CD4-positive, alpha-beta T cell treated with Interleukin-12 subunit alpha and Interleukin-12 subunit beta, for 1 hour (primary cell): ENCODE measurements around the gene KCNIP1.

Source experiments
- DNase-seq: peaks from one replicate; pipeline ENCODE4 v3.0.0-alpha.2; 2020

The KCNIP1 gene

GRCh38 chr5:170509348-170509660 is 5.5 kb downstream of the KCNIP1 start:
- DNase-seq, result no peak

DNA sequence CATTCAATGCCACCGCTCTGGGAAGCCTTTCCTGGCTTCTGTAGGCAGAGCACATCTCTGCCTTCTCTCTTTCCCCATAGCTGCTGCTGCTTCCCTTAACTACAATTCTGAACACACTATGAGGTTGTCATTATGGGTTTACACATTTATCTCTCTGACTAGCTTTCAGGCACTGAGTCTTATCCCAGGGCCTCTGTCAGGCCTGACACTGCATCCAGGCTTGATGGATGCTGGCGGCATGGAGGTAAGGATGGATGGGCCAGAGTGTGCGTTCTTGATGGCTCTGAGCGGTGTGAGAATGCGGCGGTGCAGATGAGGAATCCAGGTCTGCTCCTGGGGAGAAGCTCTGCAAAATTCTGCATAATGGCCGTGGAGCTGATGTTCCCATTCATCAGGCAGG is 6.3 kb downstream of the KCNIP1 start:
- DNase-seq, result no peak

DNA sequence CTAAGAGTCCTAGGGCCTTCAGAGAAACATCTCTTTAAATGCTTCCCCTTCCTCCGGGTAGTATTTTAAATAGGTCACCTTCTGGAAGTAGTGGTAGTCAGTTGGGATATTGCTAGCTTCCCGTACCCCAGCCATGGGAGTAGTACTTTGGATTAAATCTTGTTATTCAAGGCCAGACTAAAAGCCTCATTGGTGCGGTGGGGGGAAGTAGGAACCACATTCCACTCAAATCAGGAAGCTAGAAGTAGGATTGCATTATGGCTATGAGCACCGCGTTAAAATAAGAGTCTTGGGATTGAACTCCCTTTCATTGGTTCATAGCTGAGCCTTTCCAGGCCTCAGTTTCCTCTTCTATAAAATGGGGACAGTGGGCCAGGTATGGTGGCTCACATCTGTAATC is 6.7 kb downstream of the KCNIP1 start:
- no peak for DNase-seq

DNA sequence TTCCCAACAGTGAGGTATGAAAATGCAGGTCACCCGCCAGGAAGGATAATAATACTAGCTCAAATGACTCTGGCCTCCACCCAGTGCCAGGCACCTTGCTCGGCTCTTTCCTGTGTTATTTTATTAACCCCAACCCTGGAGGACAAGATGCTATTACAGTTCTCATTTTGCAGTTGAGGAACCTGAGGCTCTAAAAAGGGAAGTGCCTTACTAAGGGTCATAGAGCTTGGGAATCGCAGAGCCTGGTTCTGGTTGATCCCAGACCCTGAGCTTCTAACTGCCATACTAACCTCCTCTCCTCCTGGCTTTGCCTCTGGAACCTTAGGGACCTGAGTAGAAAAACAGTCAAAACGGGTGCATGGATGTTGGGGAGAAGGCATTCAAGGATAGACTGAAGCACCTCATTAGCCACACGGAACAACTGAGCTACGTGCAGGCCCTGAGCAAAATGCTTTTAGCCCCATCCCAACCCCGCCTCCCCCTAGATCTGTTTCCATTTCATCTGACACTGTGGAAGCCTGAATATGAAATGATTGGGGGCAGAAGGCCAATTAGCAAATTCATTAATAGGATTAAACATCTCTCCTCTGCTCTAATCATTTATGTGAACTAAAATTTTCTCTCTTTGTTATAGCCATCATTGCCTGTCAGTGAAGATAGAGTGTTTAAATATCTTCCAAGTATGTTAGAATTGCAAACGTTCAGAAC is 7.9 kb downstream of the KCNIP1 start:
- DNase-seq, result no peak

- no peak for DNase-seq
Measured at GRCh38 chr5:170513856-170514525, 10.2 kb downstream of the KCNIP1 start.

GRCh38 chr5:170517411-170517810 is 13.6 kb downstream of the KCNIP1 start:
- no peak for DNase-seq

DNA sequence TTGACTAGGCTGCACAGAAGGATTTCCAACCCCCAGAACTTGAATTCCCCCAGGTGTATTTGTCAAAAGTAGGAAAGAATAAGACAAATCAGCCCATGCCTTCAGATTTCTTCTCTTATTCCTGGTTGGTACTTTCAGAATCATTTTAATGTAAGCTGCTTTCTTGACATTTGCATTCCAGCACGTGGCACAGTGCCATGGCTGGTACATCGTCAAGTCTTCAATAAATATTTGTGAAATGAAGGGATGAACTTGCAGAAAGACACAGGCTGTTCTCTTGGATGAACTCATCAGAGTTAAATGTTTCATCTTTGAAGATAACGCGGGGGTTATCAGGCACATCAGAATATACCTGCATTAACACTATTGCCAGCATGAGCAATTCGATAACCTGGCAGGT is 14.5 kb downstream of the KCNIP1 start:
- DNase-seq, result no peak

- no peak for DNase-seq
Measured at GRCh38 chr5:170519549-170519948, 15.7 kb downstream of the KCNIP1 start.

GRCh38 chr5:170520372-170520771 is 16.6 kb downstream of the KCNIP1 start:
- DNase-seq, result no peak

DNA sequence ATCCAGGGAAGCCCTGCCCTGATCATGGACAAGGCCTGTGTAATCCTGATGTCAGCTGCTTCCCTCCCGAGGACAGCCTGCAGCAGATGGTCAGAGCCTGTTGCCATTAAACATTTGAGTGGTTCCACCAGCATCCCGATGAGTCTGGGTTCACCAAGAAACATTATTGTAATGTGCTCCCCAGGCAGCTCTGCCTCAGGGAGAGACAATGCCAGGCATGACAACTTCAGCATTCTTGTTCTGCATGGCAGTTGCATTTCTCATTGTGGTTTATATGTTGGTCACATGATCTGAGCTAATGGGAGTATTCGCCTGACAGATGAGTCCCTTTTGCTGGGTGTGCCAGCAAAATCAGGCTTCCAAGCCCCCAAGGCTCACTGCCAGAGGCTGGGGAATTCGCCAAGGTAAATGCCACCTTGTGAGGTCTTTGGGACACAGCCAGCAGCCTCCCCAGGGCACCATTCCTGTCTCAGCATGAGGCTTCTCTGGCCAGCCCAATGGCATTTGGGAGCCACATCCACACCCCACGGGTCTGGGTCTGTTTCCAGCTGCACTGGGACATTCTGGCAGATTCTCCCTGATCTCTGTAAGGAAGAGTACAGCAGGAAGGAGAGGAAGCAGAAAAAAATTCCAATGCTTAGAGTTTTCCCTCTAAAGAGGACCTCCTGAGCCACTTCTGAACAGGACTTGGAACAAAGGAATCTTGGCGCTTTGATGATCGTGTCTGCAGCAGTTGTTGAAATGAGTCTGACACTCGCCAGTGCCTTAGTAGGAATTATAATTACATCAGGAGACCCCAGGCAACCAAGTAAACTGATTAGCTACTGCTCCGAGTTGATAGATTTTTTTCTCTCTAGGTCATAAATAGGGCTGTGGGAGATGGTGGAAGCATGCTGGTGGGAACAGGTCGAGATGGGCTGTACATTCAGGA is 18.7 kb downstream of the KCNIP1 start:
- DNase-seq, result no peak

DNA sequence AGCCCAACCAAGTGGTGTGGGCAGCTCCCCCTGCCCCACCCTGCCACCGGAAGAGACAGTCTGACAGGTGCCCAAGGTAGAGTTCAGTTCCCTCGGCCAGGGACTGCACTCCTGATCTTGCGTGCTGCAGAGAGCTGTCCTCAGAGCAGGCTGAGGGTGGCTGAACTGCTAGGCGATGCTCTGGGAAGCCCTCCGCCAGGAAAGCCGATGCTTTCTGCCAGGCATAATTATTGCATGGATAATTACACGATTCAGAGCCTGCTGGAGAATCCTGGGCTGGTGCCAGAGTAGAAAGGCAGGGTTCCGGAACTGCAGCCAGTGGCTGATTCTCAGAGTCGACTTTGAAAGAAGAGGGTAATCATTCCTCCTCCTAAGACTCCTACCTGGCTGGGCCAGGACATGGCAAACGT is 19.3 kb downstream of the KCNIP1 start:
- DNase-seq, result no peak

GRCh38 chr5:170523830-170524229 is 20.0 kb downstream of the KCNIP1 start:
- no peak for DNase-seq

DNA sequence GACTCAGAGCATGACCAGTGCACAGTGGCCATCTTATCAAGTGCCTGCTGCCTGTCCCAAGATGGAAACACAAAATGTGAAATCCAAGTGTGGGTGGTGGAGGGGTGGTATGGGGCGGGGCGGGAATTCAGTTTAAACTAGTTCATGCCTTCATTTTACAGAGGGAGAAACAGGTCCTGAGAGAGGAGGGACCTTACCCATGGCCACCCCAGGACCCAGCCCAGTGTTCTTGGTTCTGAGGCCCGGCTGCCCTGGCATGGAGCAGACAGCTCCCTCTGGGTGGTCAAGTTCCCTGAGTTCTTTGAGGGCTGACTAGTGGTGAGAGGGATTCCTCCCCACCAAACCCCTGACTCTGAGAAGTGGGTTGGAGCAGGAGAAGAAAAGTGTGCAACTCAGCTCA is 20.8 kb downstream of the KCNIP1 start:
- DNase-seq, result no peak

GRCh38 chr5:170525470-170526211 is 21.8 kb downstream of the KCNIP1 start:
- DNase-seq, result no peak

DNA sequence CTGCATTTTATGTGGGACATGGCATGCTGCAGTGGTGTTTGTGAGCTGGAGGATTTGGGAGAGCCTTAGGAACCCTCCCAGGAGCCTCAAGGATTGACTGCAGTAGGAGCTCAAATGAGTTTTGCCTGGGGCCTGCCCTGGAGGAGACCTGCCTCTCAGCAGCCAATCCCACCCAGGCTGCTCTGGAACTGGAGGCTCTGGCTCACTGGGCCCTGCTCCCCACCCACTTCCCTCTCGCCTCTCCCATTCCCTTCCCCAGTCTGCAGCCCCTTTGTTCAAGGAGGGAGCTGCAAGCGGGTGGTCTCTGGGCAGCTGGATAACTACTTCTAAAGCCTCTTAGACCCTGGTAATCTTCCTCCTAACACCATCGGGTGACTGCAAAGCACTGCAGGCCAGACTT is 24.2 kb downstream of the KCNIP1 start:
- no peak for DNase-seq

DNA sequence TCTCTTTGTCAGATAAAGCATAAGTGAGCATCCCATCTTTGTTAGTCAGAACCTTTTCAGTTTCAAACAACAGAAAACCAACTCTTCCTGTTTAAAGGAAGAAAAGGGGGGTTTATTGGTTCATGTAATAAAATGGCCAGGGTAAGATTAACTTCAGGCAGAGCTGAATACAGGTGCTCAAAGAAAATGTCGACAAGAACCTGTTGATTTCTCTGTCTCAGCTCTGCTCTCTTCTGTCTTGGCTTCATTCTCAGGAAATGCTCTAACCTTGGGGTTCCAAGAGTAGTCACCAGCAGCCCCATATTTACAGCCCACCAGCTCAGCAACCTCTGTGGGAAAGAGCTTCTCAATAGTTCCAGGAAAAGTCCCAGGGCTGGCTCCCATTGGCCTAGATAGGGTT is 25.2 kb downstream of the KCNIP1 start:
- no peak for DNase-seq

GRCh38 chr5:170532935-170533334 is 29.1 kb downstream of the KCNIP1 start:
- DNase-seq, result no peak

DNA sequence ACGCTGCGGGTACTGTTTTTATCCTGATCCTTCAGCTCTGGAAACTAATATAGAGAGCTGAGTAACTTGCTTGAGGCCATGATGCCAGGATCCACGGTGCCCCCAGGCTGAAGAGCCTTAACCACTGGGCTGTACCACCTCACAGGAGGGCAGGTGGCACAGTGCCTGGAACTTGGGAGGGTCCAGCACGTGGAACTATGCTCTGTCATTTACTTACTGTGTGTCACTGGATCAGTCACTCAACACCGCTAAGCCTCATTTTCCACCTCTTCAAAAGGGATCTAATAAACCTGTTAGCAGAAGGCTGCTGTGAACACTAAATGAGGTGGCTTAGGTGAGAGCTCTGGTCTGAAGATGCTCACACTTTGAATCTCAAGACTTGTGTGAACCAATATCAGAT is 29.6 kb downstream of the KCNIP1 start:
- no peak for DNase-seq

DNA sequence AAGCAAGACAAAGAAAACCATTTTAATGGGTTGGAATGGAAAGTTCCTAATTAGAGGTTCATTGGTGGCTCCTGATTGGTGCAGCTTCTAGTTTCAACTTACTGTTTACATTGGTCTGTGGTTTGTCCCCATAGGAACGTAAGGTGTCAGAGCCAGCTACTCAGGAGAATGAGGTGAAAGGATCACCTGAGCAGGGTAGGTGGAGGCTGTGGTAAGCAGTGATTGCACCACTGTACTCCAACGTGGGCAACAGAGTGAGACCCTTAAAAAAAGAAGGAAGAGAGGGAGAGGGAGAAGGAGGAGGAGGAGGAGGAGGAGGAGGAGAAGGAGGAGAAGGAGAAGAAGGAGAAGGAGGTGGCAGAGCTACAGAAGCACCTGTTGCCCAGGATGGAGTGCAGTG is 30.4 kb downstream of the KCNIP1 start:
- no peak for DNase-seq

DNA sequence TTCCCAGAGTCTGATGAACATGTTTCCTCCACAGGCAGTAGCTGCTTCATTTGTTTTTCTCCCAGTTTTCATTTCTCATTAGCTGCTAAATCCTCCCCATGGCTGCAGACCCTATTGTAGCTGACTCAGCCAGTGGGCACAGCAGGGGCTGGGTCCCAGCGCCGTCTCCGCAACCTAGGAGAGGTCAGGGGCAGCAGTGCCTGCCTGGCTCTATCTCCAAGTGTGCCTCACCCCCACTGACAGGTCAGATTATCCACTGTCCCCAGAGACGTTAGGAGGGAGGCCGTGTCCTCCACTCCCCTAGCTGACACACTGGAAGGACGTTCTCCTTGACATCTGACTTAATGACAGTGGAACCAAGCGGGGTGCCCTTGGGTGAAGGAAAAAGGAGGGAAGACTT is 31.1 kb downstream of the KCNIP1 start:
- no peak for DNase-seq

DNA sequence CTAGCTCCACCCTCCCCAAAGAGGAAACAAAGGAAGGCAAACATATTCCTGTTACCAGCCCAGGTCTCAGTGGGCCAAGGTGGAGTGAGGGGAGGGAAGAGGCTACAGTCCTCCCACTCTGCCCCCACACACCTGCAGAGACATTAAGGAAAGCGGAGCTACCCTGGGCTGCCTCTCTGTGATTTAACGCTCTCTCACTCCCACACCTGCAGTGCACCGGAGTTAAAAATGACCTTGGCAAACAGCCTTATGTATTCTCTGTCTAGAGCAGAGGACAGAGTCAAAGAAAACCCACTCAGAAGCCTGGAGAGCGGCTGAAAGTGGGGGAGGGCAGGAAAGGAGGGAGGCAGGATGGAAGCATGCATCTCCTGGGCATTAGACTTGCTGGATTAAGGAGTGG is 32.7 kb downstream of the KCNIP1 start:
- DNase-seq, result no peak

DNA sequence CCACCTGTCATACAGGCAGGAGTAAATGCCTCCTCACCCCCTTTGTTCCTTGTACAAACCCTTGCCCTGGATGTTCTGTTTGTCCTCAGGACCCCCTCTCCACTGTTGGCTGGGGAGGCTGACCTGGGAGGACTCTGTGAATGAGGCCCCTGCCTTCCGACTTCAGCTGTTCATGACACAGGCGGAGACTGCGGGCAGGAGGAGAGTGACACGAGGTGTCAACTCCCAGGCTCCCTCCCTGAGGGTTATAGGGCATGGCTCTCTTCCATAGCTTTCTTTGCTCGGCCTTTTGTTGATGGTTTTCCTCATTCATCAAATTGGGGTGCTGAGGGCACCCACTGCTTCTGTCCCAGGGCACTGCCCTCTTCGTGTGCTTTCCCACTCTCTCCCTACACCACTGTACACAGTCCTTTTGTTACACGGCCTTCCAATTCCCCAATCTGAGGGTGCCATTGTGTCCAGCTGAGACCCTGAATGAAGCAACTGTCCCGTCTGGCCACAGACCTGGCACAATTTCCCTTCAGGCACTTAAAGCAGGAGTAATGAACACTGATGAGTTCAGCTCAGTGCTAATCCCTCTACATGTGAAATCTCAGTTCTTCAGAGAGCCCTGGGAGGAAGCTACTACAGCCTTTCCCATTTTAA is 33.8 kb downstream of the KCNIP1 start:
- no peak for DNase-seq

- no peak for DNase-seq
Measured at GRCh38 chr5:170538096-170538465, 34.3 kb downstream of the KCNIP1 start.
